ACC112 (cell line): Measurements from ENCODE around the gene UBE2N.

Experiments used
- H2AFZ ChIP-seq: fragments of 200-600 bp; sonication (generic); one replicate; pipeline ENCODE4 v1.6.0; 2017; ENCODE audit warnings: antibody characterized with exemption, low read length; ENCODE audit not compliant: unreplicated experiment
- H3K27ac ChIP-seq: fragments of 200-600 bp; sonication (generic); 2 replicates; pipeline ENCODE4 v1.5.1; 2014; ENCODE audit warnings: low read depth, mild to moderate bottlenecking, antibody characterized with exemption, low read length, moderate library complexity
- H3K27me3 ChIP-seq: fragments of 200-600 bp; sonication (generic); 2 replicates; pipeline ENCODE4 v1.6.1; 2014; ENCODE audit warnings: mild to moderate bottlenecking, antibody characterized with exemption, low read length, moderate library complexity, mixed read lengths; ENCODE audit not compliant: insufficient read depth
- H3K36me3 ChIP-seq: fragments of 200-600 bp; sonication (generic); 2 replicates; pipeline ENCODE4 v1.6.1; 2016; ENCODE audit warnings: mild to moderate bottlenecking, antibody characterized with exemption, low read length, moderate library complexity, mixed read lengths; ENCODE audit not compliant: insufficient read depth
- H3K4me1 ChIP-seq: fragments of 200-600 bp; sonication (generic); one replicate; pipeline ENCODE4 v1.6.1; 2016; ENCODE audit warnings: low read length, mixed read lengths; ENCODE audit not compliant: insufficient read depth, unreplicated experiment, control insufficient read depth
- H3K4me3 ChIP-seq: fragments of 200-600 bp; sonication (generic); 2 replicates; pipeline ENCODE4 v1.5.1; 2014; ENCODE audit warnings: mild to moderate bottlenecking, low read depth, low read length
- H3K79me2 ChIP-seq: fragments of 200-600 bp; sonication (generic); one replicate; pipeline ENCODE4 v1.6.0; 2016; ENCODE audit warnings: low read length; ENCODE audit not compliant: control insufficient read depth, unreplicated experiment, insufficient read depth

Gene UBE2N

GRCh38 chr12:93368766-93369165 lies 73.0 kb downstream of the UBE2N start:
- H3K36me3 ChIP-seq = no peaks in the 10 kb centered on the region
- no peaks in the 10 kb centered on the region for H3K27me3 ChIP-seq
- no peaks in the 10 kb centered on the region for H3K4me1 ChIP-seq
- H3K79me2 ChIP-seq = no peaks in the 10 kb centered on the region
- H3K27ac ChIP-seq = no peak overlapping the region
- no peak overlapping the region for H2AFZ ChIP-seq
- H3K4me3 ChIP-seq = no peak overlapping the region

GRCh38 chr12:93366422-93366821 lies 75.3 kb downstream of the UBE2N start:
- Histone ChIP-seq H3K27ac (no peak overlapping the region), H3K4me1 (no peaks in the 10 kb centered on the region), H3K79me2 (no peaks in the 10 kb centered on the region), H3K4me3 (no peak overlapping the region), H3K27me3 (no peaks in the 10 kb centered on the region), H3K36me3 (no peaks in the 10 kb centered on the region), H2AFZ (no peak overlapping the region)

GRCh38 chr12:93365616-93366405 lies 75.9 kb downstream of the UBE2N start:
- no peaks in the 10 kb centered on the region for H3K27me3 ChIP-seq
- no peaks in the 10 kb centered on the region for H3K79me2 ChIP-seq
- H3K36me3 ChIP-seq = no peaks in the 10 kb centered on the region
- no peak overlapping the region for H3K4me3 ChIP-seq
- no peak overlapping the region for H3K27ac ChIP-seq
- H2AFZ ChIP-seq = no peak overlapping the region
- H3K4me1 ChIP-seq = no peaks in the 10 kb centered on the region

GRCh38 chr12:93363841-93364297 lies 77.9 kb downstream of the UBE2N start:
- H3K79me2 ChIP-seq = no peaks in the 10 kb centered on the region
- H3K27me3 ChIP-seq = no peaks in the 10 kb centered on the region
- H2AFZ ChIP-seq = no peak overlapping the region
- H3K4me1 ChIP-seq = no peaks in the 10 kb centered on the region
- no peak overlapping the region for H3K4me3 ChIP-seq
- H3K27ac ChIP-seq = no peak overlapping the region
- no peaks in the 10 kb centered on the region for H3K36me3 ChIP-seq

GRCh38 chr12:93361151-93361919 lies 80.4 kb downstream of the UBE2N start:
- Histone ChIP-seq H3K79me2 (no peaks in the 10 kb centered on the region), H3K27ac (no peak overlapping the region), H3K27me3 (no peaks in the 10 kb centered on the region), H3K4me1 (no peaks in the 10 kb centered on the region), H3K36me3 (no peaks in the 10 kb centered on the region), H2AFZ (no peak overlapping the region), H3K4me3 (no peak overlapping the region)

GRCh38 chr12:93360688-93361087 lies 81.1 kb downstream of the UBE2N start:
- Histone ChIP-seq H3K27me3 (no peaks in the 10 kb centered on the region), H3K79me2 (no peaks in the 10 kb centered on the region), H3K4me3 (no peak overlapping the region), H2AFZ (no peak overlapping the region), H3K36me3 (no peaks in the 10 kb centered on the region), H3K27ac (no peak overlapping the region), H3K4me1 (no peaks in the 10 kb centered on the region)

- Histone ChIP-seq H3K27ac (no peak overlapping the region), H3K79me2 (no peaks in the 10 kb centered on the region), H3K36me3 (no peaks in the 10 kb centered on the region), H2AFZ (no peak overlapping the region), H3K4me1 (no peaks in the 10 kb centered on the region), H3K27me3 (no peaks in the 10 kb centered on the region), H3K4me3 (no peak overlapping the region)
Observed at GRCh38 chr12:93358821-93359220, 82.9 kb downstream of the UBE2N start.

- Histone ChIP-seq H2AFZ (no peak overlapping the region), H3K27ac (no peak overlapping the region), H3K36me3 (no peaks in the 10 kb centered on the region), H3K27me3 (no peaks in the 10 kb centered on the region), H3K79me2 (no peaks in the 10 kb centered on the region), H3K4me3 (no peak overlapping the region), H3K4me1 (no peaks in the 10 kb centered on the region)
Observed at GRCh38 chr12:93358058-93358457, 83.7 kb downstream of the UBE2N start.

GRCh38 chr12:93356214-93356613 lies 85.5 kb downstream of the UBE2N start:
- Histone ChIP-seq H3K79me2 (no peaks in the 10 kb centered on the region), H2AFZ (no peak overlapping the region), H3K4me1 (no peaks in the 10 kb centered on the region), H3K27ac (no peak overlapping the region), H3K27me3 (no peaks in the 10 kb centered on the region), H3K4me3 (no peak overlapping the region), H3K36me3 (no peaks in the 10 kb centered on the region)
